Spleen (tissue), 11 donors: Measurements from ENCODE around the gene ZNF385B. TPM values are rescaled to one million over a fixed set of nuclear protein-coding genes. Genes with fewer than 3 reads are reported as not detected.

Source experiments
- DNase-seq: peaks from one replicate; pipeline ENCODE4 v3.0.0-alpha.2; 2020
- H3K27ac ChIP-seq, 8 donors: fragments of 200-600 bp; sonication (generic) in 7 of 8; 1 replicate in 4 of 8; 2 replicates in 4 of 8; pipeline versions ENCODE4 v1.5.0 to v1.8.0; 2016 to 2021; ENCODE audit warnings: inconsistent platforms in 4 of 8, mild to moderate bottlenecking in 4 of 8, moderate library complexity in 1 of 8
- H3K27me3 ChIP-seq, 7 donors: fragments of 200-600 bp; sonication (generic) in 6 of 7; replicated peaks in 1 of 7; 1 replicate in 4 of 7; 2 replicates in 3 of 7; pipeline versions ENCODE4 v1.5.0 to v1.8.0; 2016 to 2021; ENCODE audit warnings: inconsistent platforms in 3 of 7, mild to moderate bottlenecking in 1 of 7
- H3K36me3 ChIP-seq, 6 donors: fragments of 200-600 bp; sonication (generic) in 5 of 6; 1 replicate in 4 of 6; 2 replicates in 2 of 6; pipeline versions ENCODE4 v1.5.0 to v1.8.0; 2016 to 2021; ENCODE audit warnings: inconsistent platforms in 2 of 6
- H3K4me1 ChIP-seq, 6 donors: fragments of 200-600 bp; sonication (generic) in 5 of 6; 1 replicate in 3 of 6; 2 replicates in 3 of 6; pipeline versions ENCODE4 v1.5.0 to v1.8.0; 2016 to 2021; ENCODE audit warnings: inconsistent platforms in 3 of 6
- H3K4me3 ChIP-seq, 8 donors: fragments of 200-600 bp; sonication (generic) in 7 of 8; 1 replicate in 4 of 8; 2 replicates in 4 of 8; pipeline versions ENCODE4 v1.5.0 to v1.8.0; 2016 to 2021; ENCODE audit warnings: inconsistent platforms in 4 of 8, mild to moderate bottlenecking in 4 of 8, moderate library complexity in 2 of 8
- H3K9me3 ChIP-seq, 8 donors: fragments of 200-600 bp; sonication (generic) in 7 of 8; 1 replicate in 4 of 8; 2 replicates in 4 of 8; pipeline versions ENCODE4 v1.5.0 to v1.8.0; 2016 to 2021; ENCODE audit warnings: inconsistent platforms in 4 of 8
- POLR2A ChIP-seq, 3 donors: fragments of 450-650 bp; IDR thresholded peaks; one replicate each; pipeline ENCODE4 v1.5.1; 2017; ENCODE audit warnings: antibody characterized with exemption in 3 of 3, mild to moderate bottlenecking in 1 of 3
- POLR2AphosphoS5 ChIP-seq, 3 donors: sonication (generic); formaldehyde crosslinking; IDR thresholded peaks; one replicate each; pipeline ENCODE4 v1.5.1; 2017; ENCODE audit warnings: antibody characterized with exemption in 3 of 3
- WGBS, 5 donors: extraction: QIAGEN DNeasy Blood & Tissue Kit in 3 of 5; methylation state at CpG; one replicate each; pipeline versions ENCODE4 v1.1.5 to v1.1.7; 2013 to 2018; 5-methylcytosine and 5-hydroxymethylcytosine counted together
- intact Hi-C: fragments of 100-400 bp; cut with DNase I; formaldehyde crosslinking; loops from one replicate; pipeline ENCODE4 v1.15.0; 2023; ENCODE audit warnings: low total_unique reads
- polyA plus RNA-seq, 3 donors: library from polyadenylated mRNA; stranded (reverse); fragments of 200-250 nt; gene quantifications; one replicate each; pipeline ENCODE4 v1.2.1, GENCODE V29; 2013
- total RNA-seq, 7 donors: library from RNA; depleted of rRNA in 3 of 7; stranded (reverse); fragments of >200 nt in 3 of 7; fragmentation: NEBNext Ultra II Directional in 4 of 7; extraction: Animal tissue kit (Norgen Biotek cat#: 25700) in 4 of 7; gene quantifications; one replicate each; pipeline versions ENCODE4 v1.1.0 to v1.2.1, GENCODE V29; 2016 to 2021
- TF ChIP-seq, protein P1 (sequence below), 11 experiments: fragments of 200-600 bp in 7 of 11; fragments of 450-650 bp in 4 of 11; sonication (generic) in 4 of 11; IDR thresholded peaks in 8 of 11; conservative IDR thresholded peaks in 3 of 11; 1 replicate in 7 of 11; 2 replicates in 4 of 11; pipeline versions ENCODE4 v1.4.0 to v1.8.0; 2016 to 2021; ENCODE audit warnings: antibody characterized with exemption in 11 of 11, inconsistent platforms in 4 of 11, mild to moderate bottlenecking in 1 of 11
- donor health status: healthy with polysubstance abuse.
- donor health status: DM: no; HTN: no; CAD: no; lungs with moderate emphysema.
- donor health status: DM: no; HTN: no; CAD: no.
- donor health status: Bipolar disorder and iron deficiency.
- donor health status: healthy.
- donor health status: DM: no; HTN: no; CAD: no.
- donor health status: DM: yes; HTN: yes; CAD: no.

The ZNF385B gene
- total and polyA plus RNA-seq, 10 donors = 0.03 to 4.3 (median 0.37) TPM; not detected in 3

DNA sequence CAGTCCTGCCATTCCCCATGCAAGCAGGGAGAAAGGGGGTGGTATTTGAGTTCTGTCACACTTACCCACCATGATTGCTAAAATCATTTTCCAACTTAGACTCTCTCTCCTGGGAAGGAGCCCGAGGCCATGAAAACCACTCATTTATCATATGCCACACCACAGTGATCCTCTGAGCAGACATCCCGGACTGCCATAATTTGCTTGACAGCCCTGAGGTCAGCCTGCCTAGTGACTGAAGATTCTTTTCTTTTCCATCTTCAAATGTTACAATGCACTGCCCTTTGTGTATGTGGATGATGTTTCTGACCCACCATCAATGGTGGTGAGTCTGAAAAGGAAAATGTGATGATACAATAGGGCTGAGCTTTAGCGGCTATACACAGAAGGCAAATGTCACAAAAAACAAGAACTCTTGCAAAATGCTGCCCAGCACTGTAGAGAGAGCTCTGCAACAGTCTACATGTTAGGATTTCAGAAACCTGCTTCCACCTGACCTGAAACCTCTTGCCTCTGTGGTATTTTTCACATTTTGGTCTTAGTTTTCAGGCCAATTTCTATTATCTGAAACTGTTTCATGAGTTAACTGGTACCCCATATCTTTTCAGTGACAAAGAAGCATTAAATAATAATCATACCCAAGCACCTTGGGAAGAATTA is 272.8 kb downstream of the ZNF385B start:
- H3K27me3 ChIP-seq = no peaks in the 10 kb centered on the region
- no peak overlapping the region for H3K27ac ChIP-seq
- H3K9me3 ChIP-seq = no peaks in the 10 kb centered on the region
- DNase-seq = no peak
- H3K36me3 ChIP-seq = no peaks in the 10 kb centered on the region
- TF ChIP-seq POLR2AphosphoS5 (IDR thresholded peaks at IDR 0.05) (no peak), POLR2A (IDR thresholded peaks at IDR 0.05) (no peak)
- TF ChIP-seq, protein P1, sequence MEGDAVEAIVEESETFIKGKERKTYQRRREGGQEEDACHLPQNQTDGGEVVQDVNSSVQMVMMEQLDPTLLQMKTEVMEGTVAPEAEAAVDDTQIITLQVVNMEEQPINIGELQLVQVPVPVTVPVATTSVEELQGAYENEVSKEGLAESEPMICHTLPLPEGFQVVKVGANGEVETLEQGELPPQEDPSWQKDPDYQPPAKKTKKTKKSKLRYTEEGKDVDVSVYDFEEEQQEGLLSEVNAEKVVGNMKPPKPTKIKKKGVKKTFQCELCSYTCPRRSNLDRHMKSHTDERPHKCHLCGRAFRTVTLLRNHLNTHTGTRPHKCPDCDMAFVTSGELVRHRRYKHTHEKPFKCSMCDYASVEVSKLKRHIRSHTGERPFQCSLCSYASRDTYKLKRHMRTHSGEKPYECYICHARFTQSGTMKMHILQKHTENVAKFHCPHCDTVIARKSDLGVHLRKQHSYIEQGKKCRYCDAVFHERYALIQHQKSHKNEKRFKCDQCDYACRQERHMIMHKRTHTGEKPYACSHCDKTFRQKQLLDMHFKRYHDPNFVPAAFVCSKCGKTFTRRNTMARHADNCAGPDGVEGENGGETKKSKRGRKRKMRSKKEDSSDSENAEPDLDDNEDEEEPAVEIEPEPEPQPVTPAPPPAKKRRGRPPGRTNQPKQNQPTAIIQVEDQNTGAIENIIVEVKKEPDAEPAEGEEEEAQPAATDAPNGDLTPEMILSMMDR (IDR thresholded peaks at IDR 0.05 in 8 of 11, conservative IDR thresholded peaks at IDR 0.05 in 3 of 11) = no peak
- WGBS, 5 donors = 66 to 80% (median 67%) methylated on average over 3 of the region's 3 CpGs
- no peak overlapping the region for H3K4me3 ChIP-seq
- H3K4me1 ChIP-seq = no peaks in the 10 kb centered on the region
- intact Hi-C loops = no loop called here

DNA sequence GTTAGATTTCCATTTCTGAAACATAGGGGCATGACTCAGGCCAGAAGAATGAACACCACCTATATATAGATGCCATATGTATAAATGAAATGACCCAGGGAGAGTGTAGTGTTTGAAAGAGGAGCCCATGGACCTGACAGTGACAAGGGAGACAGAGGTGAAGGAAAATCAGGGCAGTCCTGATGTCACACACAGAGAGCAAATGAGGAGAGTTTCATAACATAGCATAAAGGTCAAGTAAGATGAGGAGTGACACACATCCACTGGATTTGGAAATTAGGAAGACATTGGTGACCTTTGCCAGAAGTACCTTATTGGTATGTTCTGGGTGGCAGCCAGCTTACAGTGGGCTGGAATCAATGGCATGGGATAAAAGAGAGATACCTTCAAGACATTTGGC is 276.7 kb downstream of the ZNF385B start:
- intact Hi-C loops = no loop called here
- TF ChIP-seq, protein P1 (IDR thresholded peaks at IDR 0.05 in 8 of 11, conservative IDR thresholded peaks at IDR 0.05 in 3 of 11) = no peak
- TF ChIP-seq POLR2A (IDR thresholded peaks at IDR 0.05) (no peak), POLR2AphosphoS5 (IDR thresholded peaks at IDR 0.05) (no peak)
- no peak overlapping the region for H3K27ac ChIP-seq

DNA sequence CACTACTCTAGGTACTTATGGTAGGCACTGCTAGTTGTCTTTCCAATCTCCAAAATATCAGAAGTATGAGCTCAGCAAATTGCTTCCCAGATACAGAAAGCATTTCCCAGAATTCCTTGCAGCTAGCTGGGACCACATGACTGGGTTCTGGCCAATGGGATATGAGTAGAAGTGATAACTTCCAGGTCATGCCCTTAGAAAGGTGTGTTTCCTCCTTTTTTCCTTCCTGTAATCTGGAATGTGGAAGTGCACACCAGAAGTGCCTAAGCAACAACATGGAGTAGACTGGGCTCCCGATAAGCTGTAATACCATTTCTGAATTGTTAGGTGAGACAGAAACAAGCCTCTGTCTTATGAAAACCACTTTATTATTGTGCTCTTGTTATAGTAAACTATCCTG is 279.8 kb downstream of the ZNF385B start:
- 90 to 97% (median 96%) methylated on average over 1 of the region's 1 CpG for WGBS, 5 donors
- H3K36me3 ChIP-seq = no peaks in the 10 kb centered on the region
- H3K4me3 ChIP-seq = no peak overlapping the region
- H3K9me3 ChIP-seq = no peaks in the 10 kb centered on the region
- H3K27ac ChIP-seq = no peak overlapping the region
- no peaks in the 10 kb centered on the region for H3K27me3 ChIP-seq
- TF ChIP-seq POLR2AphosphoS5 (IDR thresholded peaks at IDR 0.05) = no peak
- TF ChIP-seq POLR2A (IDR thresholded peaks at IDR 0.05) = no peak
- TF ChIP-seq, protein P1 (IDR thresholded peaks at IDR 0.05 in 8 of 11, conservative IDR thresholded peaks at IDR 0.05 in 3 of 11) = no peak
- no peak for DNase-seq
- intact Hi-C loops = no loop called here
- no peaks in the 10 kb centered on the region for H3K4me1 ChIP-seq

More for the DNA sequence above, 276.7 kb downstream of the ZNF385B start:
- no peaks in the 10 kb centered on the region for H3K4me1 ChIP-seq
- H3K36me3 ChIP-seq = no peaks in the 10 kb centered on the region
- DNase-seq = no peak
- no peaks in the 10 kb centered on the region for H3K9me3 ChIP-seq
- no peaks in the 10 kb centered on the region for H3K27me3 ChIP-seq
- no peak overlapping the region for H3K4me3 ChIP-seq

DNA sequence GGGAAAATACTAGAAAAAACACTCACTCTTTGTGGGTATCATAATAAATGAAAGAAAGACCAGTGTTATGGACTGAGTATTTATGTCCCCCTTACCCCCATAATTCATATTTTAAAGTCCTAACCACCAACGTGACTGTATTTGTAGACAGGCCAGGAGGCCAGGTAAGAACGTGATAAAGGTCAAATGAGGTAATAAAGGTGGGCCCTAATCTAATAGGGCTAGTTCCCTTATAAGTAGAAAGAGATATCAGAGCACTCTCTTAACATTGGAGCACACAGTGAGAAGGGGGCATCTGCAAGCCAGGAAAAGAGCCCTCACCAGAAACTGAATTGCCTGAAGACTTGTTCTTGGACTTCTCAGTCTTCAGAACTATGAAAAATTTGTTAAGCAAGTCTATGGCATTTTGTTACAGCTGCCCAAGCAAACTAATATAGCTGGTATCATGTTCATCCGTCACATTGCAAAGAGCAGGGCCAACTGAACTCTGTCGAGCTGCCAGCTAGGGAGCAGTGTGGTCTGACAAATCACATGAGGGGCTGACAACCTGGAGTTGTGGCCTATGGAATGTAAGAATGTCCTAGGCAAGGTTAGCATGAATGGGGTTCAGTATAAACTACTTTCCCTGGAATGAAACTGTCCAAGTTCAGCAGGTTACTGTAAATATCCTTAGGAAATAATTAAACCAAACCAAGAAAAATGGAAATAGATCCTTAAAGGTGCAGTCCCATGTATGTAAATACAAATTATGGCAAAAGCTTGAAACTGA is 280.9 kb downstream of the ZNF385B start:
- Histone ChIP-seq H3K9me3 (no peaks in the 10 kb centered on the region), H3K27me3 (no peaks in the 10 kb centered on the region), H3K27ac (no peak overlapping the region), H3K36me3 (no peaks in the 10 kb centered on the region), H3K4me3 (no peak overlapping the region), H3K4me1 (no peaks in the 10 kb centered on the region)
- WGBS, 5 donors = 66 to 80% (median 79%) methylated on average over 4 of the region's 4 CpGs
- DNase-seq = no peak
- TF ChIP-seq, protein P1 (IDR thresholded peaks at IDR 0.05 in 8 of 11, conservative IDR thresholded peaks at IDR 0.05 in 3 of 11) = no peak
- no peak for TF ChIP-seq POLR2A (IDR thresholded peaks at IDR 0.05)
- TF ChIP-seq POLR2AphosphoS5 (IDR thresholded peaks at IDR 0.05) = no peak
- intact Hi-C loops = no loop called here
